GM23338 (cell line): ENCODE data around the gene BICC1.

ENCODE experiments used
- CREB1 ChIP-seq: fragments of 250-450 bp; sonication (Bioruptor Pico); IDR thresholded peaks from 2 replicates; pipeline ENCODE4 v1.5.0; 2020; ENCODE audit warnings: low read depth, mild to moderate bottlenecking, moderate library complexity
- CTCF ChIP-seq, 2 experiments: fragments of 200-600 bp in 1 of 2; sonication (generic) in 1 of 2; conservative IDR thresholded peaks; 2 replicates each; pipeline versions ENCODE4 v1.5.1 to v1.6.1; 2016 to 2017; ENCODE audit warnings: antibody characterized with exemption in 2 of 2, low read depth in 2 of 2, mild to moderate bottlenecking in 2 of 2, moderate library complexity in 1 of 2
- EZH2 ChIP-seq: fragments of 200-600 bp; sonication (generic); IDR thresholded peaks from one replicate; pipeline ENCODE4 v1.8.0; 2017; ENCODE audit warnings: antibody characterized with exemption, mild to moderate bottlenecking, low read depth; ENCODE audit not compliant: unreplicated experiment
- EZH2phosphoT487 ChIP-seq: fragments of 200-600 bp; sonication (generic); IDR thresholded peaks from one replicate; pipeline ENCODE4 v1.8.1; 2018; ENCODE audit warnings: antibody characterized with exemption; ENCODE audit not compliant: unreplicated experiment
- JUNB ChIP-seq: IDR thresholded peaks from one replicate; pipeline ENCODE4 v1.6.1; 2016; ENCODE audit warnings: antibody characterized with exemption; ENCODE audit not compliant: unreplicated experiment
- NANOG ChIP-seq: IDR thresholded peaks from 2 replicates; pipeline ENCODE4 v1.6.1; 2016; ENCODE audit warnings: antibody characterized with exemption, borderline replicate concordance
- POLR2AphosphoS5 ChIP-seq: IDR thresholded peaks from 2 replicates; pipeline ENCODE4 v1.6.1; 2016; ENCODE audit warnings: antibody characterized with exemption, low read depth
- REST ChIP-seq: IDR thresholded peaks from one replicate; pipeline ENCODE4 v1.6.1; 2018; ENCODE audit warnings: antibody characterized with exemption; ENCODE audit not compliant: unreplicated experiment
- STAT1 ChIP-seq: IDR thresholded peaks from one replicate; pipeline ENCODE4 v1.6.1; 2016; ENCODE audit warnings: antibody characterized with exemption; ENCODE audit not compliant: unreplicated experiment
- ZNF114 ChIP-seq: fragments of 250-450 bp; sonication (Bioruptor Pico); IDR thresholded peaks from 2 replicates; pipeline ENCODE4 v1.5.0; 2020; ENCODE audit warnings: mild to moderate bottlenecking, moderate library complexity
- ZNF331 ChIP-seq: fragments of 250-450 bp; sonication (Bioruptor Pico); IDR thresholded peaks from 2 replicates; pipeline ENCODE4 v1.5.0; 2020; ENCODE audit warnings: low read depth, mild to moderate bottlenecking, moderate library complexity
- ZNF462 ChIP-seq: fragments of 250-450 bp; sonication (Bioruptor Pico); IDR thresholded peaks from 2 replicates; pipeline ENCODE4 v1.5.0; 2020; ENCODE audit warnings: mild to moderate bottlenecking, moderate library complexity
- TF ChIP-seq, protein P1 (sequence below): IDR thresholded peaks from 2 replicates; pipeline ENCODE4 v1.6.1; 2016; ENCODE audit warnings: antibody characterized with exemption

DNA sequence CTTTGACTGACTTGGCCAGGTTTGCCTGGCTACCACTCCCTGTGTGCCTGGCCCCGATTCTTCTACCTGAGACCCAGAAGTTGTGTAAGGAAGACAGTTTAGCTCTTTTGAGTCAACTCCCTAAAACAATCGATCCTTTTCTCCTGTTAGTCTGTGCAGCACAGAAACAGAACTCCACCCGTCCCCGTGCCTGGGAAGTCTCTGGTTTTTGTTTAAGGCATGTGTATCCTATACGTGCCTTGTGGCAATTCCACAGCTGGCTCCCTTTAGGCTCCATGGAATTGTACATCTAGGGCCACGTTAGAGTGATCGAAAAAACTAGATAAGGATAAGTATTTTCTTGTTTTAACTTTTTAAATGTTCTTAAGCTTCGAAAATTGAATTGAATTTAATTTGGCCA lies 131.6 kb downstream of the BICC1 start:
- TF ChIP-seq ZNF462 (CRISPR knock-in tag): no peak
- no peak for TF ChIP-seq CTCF (conservative IDR thresholded peaks at IDR 0.05; ENCODE audit: low read depth in 2 of 2)
- no peak for TF ChIP-seq EZH2
- TF ChIP-seq EZH2phosphoT487: no peak
- TF ChIP-seq POLR2AphosphoS5: no peak
- no peak for TF ChIP-seq NANOG
- TF ChIP-seq JUNB: no peak
- no peak for TF ChIP-seq CREB1 (CRISPR knock-in tag)
- no peak for TF ChIP-seq REST
- TF ChIP-seq STAT1: no peak
- no peak for TF ChIP-seq ZNF331
- TF ChIP-seq, protein P1, sequence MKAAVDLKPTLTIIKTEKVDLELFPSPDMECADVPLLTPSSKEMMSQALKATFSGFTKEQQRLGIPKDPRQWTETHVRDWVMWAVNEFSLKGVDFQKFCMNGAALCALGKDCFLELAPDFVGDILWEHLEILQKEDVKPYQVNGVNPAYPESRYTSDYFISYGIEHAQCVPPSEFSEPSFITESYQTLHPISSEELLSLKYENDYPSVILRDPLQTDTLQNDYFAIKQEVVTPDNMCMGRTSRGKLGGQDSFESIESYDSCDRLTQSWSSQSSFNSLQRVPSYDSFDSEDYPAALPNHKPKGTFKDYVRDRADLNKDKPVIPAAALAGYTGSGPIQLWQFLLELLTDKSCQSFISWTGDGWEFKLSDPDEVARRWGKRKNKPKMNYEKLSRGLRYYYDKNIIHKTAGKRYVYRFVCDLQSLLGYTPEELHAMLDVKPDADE: no peak
- TF ChIP-seq ZNF114: no peak
